GM21737 (cell line): ENCODE data around the gene PRTG.
"Not testable (repeated sequence)": the region's sequence is repeated elsewhere in the genome, so short reads cannot be mapped to it uniquely, and the experiment has no call there.

Source experiments
- ATAC-seq: cut with Tn5 transposase; IDR thresholded peaks from one replicate; pipeline ENCODE4 v1.9.1; 2021; ENCODE audit warnings: mild to moderate bottlenecking, moderate library complexity; ENCODE audit not compliant: unreplicated experiment

Gene PRTG

DNA sequence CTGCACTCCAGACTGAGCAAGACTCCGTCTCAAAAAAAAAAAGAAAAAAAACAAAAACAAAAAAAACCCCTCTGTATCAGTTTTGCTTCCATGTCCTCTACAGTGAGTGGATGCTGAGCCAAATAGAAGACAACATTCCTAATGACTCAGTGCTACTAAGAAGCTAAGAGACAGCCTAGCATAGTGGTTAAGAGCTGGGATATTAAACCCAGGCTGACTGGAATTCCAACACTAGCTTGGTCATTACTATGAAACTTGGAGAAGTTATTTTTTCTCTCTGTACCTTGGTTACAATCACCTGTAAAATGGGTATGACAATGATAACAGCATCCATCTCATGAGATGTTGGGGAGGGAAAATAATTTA, 93.9 kb downstream of the PRTG start:
- ATAC-seq, result no peak

DNA sequence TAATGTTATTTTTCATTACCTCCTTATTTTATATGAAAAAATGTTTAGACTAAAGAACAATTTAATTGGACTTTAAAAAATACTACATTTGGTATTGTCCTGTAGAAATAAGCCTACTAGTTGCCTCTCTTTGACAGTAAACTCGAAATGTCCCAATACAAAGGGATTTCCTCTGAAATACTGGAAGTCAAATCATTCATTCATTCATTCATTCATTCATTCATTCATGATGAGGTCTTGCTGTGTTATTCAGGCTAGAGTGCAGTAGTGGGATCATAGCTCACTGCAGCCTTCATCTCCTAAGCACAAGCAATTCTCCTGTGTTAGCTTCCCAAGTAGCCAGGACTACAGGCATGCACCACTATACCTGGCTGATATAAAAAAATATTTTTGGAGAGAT, 104.2 kb downstream of the PRTG start:
- ATAC-seq, result no peak

DNA sequence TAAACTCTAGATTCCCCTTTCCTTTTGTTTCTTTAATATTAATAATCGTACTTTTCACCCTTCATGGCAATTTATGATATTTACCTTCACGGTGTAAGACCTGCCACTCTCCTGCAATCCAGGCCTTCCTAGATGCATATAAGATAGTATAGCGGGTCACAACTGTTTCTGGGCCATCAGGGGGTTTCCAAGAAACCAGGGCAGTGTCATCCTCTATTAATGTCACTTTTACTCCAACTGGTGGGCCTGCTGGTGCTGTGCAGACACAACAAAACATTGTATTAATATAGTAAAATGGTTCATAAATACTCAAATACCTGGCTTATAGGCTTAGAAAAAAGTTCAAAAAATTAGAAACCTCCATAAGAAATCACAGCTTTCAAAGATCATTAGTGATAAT, 105.9 kb downstream of the PRTG start:
- no peak for ATAC-seq

DNA sequence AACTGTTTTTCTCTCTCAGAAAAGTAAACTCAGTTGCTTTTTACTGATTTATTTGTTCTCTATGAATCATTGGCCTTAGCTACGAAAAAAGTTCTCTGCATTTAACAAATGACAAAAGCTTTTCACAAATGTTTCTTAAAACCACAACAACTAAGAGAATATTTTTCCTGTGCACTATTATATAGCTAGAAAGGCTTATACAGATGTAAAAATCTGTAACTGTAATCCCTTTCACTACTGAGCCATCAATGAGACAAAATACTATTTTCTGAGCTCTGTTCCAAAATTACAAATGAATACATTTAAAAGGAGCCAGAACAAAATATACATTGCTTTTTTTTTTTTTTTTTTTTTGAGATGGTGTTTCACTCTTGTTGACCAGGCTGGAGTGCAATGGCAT, 109.2 kb downstream of the PRTG start:
- ATAC-seq, result no peak

DNA sequence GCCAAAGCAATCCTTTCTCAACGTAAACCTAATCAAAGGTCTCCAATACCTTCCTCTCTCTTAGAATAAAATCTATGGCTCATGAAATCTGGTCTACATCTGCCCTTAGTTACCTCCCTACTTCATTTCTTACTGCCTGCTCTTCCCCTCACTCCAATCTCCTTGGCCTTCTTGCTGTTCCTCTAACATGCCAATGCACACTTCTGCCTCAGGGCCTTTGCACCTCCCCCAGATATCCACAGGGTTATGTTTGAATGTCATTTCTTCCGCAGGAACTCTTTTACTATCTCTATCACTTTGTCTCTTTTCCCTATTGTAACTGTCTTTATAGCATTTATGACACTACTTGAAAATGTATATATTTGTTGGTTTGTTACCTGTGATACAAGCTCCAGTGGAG, 110.5 kb downstream of the PRTG start:
- no peak for ATAC-seq

DNA sequence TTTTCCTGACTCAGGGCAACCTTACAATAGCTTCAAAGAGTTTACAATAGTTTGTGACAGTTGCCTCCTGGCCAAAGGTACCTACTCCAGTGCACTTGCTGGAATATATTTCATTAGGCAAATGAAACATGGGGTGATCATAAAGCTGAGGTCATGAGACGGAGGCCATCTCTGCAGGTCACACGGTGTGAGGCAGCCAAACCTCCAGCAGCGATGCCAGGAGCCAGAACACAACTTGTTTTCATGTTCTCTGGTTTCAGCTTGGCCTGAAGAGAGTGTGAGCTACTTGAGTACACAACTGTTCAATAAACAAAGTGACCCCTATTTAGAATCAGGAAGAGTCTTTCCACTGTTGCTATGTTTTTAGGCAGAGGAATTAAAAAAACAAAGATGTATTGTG, 112.1 kb downstream of the PRTG start:
- no peak for ATAC-seq

DNA sequence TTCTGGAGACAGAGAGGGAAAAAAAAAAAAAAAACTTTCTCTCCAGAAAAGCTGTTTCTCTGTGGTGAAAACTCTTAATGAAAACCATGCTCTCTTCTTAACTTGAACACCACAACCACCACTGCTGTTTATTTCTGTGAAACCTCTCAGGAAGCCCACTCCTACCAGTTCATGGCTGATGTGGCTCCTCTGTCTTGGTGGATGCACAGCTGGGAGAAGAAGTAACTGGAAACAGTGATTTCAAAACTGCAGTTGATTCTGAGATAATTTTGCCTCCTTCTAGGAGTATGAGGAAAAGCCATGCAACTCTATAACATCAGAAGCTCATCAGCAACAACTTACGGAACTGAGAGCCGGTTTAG, 114.6 kb downstream of the PRTG start:
- no peak for ATAC-seq

DNA sequence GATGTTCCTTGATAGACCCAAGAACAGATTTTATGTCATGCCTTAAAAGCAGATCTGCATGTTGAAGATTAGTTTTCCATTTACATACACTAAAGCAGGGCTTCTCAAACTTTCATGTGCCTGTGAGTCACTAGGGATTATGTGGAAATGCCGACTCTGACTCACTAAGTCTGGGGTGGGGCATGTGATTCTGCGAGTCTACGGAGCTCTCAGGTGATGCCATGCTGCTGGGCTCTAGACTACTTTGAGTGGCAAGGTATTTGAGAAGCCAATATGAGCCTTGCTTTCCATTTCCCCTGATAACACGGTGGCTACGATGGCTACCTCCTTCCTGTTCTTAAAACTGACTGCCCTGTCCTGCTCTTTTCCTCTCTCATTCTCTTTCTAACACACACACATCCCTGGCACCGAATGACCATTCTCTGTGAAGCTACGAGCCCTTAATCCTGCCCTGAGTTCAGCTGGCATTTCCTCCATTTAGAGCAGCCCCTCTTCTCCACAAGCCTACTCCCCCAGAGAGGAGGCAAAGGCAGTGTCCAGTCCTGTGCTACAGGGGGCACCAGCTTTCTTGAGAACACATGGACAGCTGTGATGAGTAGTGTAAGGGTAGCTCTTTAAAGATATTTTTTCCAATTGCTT, 115.1 kb downstream of the PRTG start:
- ATAC-seq, result no peak

DNA sequence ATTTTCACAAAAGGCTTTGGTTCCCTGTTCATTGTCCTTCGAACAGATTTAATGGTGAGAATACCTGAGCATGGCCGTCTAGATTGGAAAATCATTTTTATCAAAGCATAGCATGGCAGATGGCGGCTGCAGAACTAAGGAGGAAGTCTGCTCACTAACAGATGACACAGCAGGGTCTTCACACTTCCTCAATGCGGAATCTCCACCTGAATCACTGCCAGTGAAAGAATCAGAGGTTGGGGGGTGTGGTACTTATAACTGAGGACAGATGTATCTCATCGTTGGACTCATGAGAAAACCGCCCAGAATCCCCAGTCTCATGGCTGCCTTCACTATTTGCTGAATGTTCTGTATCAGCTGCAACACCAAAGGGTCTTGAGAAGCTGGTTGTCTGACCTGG, 123.2 kb downstream of the PRTG start:
- no peak for ATAC-seq

DNA sequence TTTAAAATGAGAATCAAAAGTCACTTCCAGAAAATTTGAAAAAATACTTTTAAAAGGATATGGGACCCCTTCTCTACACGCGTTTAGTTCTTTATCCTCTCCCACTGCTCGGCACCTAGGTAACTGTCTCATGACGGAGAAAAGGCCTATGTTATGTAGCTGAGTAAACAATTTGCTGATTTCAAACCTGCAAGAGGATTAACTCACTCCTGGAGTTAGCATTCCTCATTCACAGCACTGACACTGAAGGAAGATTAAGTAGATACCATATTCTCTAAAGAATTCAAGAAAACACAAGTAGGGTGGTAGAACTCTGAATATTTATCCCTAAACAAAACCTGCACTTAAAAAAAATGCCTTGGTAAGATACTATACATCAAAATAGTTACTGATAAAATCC, 124.6 kb downstream of the PRTG start:
- ATAC-seq, result no peak

DNA sequence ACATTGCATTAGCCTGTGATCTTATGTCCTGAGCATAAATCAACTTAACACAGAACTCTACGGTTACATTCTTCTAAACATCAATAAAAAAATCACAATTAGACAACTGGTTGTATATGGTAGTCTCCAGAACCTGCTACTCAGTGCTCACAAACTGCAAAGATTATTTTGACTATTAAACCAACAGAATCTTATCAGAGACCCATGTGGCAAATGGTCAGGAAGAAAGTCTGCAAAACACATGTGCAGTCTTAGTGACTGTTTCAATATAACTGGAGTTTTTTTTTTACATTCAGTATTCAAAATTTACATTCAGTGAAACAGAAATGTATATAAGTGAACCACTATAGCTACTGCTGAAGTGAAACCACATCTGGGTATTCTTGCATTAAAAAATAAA, 127.5 kb downstream of the PRTG start:
- no peak for ATAC-seq

DNA sequence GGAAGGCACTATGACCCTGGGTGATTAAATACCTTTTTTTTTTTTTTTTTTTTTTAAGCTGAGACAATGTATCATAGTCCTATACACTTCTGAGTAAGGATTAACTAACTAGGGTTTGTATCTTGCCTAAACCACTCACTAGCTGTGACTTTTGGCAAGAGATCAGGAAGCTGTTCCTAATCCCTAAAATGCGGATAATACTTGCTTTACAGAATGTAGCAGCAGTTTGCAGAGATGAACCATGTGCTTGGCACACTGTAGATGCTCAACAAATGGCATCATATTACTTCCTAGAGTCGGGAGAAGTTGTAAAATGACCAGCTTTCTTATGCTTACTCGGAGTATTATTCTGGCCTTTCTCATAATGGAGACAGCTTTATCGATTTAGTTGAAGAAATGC, 129.2 kb downstream of the PRTG start:
- ATAC-seq, result no peak

DNA sequence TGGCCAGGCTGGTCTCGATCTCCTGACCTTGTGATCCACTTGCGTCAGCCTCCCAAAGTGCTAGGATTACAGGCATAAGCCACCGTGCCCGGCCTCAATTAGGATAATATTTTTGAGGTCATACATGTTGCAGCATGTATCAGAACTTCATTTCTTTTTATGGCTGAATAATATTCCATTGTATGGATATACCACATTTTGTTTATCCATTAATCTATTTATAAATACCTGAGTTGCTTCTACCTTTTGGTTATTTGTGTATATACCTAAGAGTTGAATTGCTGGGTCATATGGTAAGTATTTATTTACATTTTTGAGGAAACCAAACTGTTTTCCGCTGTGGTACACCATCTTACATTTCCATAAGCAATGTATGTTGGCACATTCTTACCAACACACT, 136.7 kb downstream of the PRTG start:
- no peak for ATAC-seq

DNA sequence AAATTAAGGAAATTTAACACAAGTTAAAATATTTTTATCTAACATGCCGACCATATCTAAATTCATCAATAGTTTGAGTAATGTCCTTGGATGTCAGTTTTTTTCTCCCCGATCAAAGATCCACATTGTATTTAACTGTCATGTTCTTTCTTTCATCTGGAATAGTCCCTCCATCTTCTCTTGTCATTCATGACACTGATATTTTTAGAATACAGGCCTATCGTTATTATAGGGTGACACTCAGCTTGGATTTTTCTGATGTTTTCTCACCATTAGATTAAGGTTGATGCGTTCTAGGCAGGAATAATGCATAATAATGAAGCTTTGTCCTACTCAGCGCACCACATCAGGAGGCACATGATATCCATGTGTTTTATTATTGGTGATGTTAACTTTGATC, 141.6 kb downstream of the PRTG start:
- ATAC-seq, result no peak

DNA sequence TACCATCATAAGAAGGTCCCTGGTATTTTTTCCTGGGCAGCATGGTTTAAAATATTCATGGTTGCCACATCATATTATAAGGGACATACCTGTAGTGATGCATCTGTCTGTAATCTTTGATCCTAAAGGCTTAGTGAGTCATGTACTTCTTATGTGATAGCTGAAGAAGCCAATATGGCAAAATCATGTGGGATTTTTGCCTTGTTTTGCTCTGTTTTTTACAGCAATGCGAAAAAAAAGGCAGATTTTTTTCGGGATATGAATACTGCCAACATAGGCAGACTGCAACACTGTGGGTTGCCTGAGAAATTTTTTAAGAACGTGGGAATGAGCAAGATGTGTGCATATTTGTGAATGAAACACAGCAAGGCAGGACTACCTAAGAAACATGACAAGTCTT, 143.5 kb downstream of the PRTG start:
- no peak for ATAC-seq

DNA sequence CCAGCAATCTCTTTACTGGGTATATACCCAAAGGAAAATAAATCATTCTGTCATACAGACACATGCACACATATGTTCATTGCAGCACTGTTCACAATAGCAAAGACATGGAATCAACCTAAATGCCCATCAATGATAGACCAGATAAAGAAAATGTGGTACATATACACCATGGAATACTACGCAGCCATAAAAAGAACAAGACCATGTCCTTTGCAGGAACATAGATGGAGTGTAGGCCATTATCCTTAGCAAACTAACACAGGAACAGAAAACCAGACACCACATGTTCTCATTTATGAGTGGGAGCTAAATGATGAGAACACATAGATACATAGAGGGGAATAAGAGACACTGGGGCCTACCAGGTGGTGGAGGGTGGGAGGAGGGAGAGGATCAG, 149.9 kb downstream of the PRTG start:
- not testable (repeated sequence) for ATAC-seq

DNA sequence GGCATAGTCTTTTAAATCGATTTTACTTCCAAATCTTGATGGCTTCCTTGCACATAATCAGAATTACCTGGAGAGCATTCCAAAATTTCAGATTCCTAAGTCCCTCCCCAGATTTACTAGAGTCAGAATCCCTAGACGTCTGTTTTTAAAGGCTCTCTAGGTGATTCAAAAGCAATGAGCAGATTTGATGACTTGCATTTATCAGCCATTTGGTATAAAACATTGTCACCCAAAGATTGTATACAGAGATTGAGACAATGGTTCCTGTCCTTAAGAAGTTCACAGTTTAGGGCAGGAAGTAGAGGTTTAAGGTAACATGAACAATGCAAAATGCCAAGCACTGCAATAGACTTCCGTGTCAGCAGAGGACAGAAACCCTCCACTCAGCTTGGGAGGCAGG, 152.2 kb downstream of the PRTG start:
- ATAC-seq, result no peak

DNA sequence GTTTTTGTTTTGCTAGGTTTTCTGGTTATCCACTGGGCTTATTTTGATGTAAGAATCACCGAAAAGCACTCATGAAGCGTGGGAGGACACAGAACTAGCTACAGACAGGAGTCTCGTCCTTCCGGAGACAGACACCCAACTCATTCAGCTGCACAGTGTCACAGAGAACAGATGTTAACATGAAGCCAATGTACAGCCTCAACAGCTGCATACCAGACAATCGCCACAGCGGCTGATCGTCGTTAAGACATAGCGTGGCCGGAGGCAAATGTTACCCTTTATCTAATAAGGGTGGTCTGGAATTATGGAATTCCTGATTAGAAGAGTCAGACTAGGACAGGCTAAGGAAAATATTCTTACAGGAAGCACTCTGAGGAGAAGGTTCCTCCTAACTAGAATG, 153.7 kb downstream of the PRTG start:
- no peak for ATAC-seq

DNA sequence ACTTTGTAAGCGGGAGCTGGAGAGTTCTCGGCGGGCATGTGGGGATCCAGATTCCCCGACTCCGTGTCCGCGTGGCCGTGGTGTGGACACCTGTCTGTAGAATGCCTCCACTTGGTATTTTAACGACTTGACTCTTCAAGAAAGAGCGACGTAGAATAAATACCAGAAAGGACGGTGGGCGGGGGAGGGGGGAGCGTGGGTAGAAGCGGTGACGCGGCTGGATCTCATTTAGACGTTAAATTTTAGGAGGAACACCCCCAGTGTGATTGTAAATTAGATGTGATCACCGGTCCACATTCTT, 154.2 kb downstream of the PRTG start:
- no peak for ATAC-seq

DNA sequence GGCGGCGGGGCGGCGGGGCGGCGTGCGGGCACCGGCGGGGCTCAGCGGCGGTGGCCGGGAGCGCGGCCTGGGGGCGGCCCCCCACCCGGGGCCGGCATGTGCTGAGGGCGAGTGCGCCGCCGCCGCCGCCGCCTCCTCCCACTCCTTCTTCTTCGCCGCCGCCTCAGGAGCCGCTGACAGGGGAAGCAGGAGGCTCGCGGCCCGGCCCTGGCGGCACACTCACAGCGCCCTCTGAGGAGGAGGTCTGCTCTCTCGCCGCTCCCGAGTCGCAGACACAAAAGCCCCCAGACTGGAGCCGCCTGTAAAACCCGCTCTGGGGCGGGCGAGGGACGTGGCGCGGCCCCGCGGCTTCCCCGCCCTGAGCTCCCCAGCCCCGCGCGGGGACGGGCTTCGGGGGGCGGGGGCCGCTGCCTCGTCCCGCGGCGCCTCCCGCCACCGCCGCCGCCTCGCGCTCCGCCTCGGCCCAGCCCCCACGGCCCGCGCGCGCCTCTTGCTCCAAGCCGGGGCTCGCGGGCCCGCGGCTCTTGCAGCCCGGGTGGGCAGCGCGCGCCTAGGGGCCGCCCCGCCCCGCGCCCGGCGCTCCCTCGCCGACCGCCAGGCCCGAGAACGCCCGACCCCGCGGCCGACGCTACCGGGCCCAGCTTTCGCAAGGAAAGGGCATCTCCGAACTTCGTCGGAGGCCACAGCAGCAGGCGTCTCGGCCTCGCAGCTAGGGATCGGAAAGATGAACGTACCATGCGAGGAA, 154.7 kb downstream of the PRTG start, which contains the start of gene PYGO1:
Gene PYGO1, minus strand, starts transcription at position 276 of the 745 bp plus-strand sequence. CDS start 462 bp downstream, outside the sequence.
- ATAC-seq, result no peak

DNA sequence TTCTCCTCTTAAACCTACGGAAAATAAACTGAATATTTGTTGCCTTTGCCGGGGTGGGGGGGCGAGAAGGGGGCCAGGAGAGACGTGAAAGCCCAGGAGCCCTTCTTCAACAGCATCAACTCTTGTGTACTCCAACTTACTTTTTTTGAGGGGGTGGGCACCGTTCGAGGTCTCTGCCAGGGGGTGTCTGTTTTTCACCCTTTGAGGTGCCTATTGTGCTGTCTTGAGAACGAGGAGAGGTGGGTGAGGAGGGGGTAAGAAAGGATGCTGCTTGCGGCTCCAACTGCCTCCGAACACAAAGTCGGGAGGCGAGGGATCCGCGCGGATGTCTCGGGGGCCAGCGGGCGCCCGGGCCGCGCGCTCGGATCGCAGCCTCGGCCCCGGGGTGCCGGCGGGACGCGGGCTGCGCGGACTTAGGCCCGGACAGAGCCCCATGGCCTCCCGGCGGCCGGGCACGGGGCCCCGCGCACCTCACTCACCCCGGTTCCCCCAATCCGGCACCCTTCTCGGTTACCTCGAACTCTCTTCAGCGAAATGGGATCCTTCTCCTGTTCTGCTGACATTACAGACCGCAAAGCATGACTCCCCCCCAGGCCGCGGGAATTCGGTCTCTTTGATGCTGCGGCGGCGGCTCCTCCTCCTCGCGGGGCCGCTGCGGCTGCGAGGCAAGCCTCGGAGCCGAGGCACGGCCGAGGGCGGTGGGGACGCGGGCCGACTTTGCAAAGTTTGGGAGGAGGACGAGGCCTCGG, 155.5 kb downstream of the PRTG start:
- ATAC-seq, result no peak

DNA sequence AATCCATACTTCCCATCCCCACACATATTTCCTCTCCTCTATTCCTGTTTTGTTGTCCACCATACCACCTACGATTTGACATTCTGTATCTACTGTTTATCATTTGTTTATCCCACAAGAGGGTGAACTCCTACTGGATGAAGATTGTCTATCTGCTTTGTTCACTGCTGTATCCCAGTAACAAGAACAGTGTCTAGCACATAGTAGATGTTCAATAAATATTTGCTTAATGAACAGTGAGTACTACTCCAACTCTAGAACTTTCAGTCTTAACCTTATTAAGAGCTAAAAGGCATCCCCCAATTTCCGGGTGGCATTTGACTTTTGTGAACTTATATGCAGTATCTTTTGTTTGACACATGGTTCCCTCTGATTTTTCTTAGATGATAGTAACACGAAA, 156.1 kb downstream of the PRTG start:
- ATAC-seq, result no peak
